ENCODE measurements around the gene PPP3R1. TPM values are rescaled to one million over a fixed set of nuclear protein-coding genes. Genes with fewer than 3 reads are reported as not detected.

The PPP3R1 gene
- total RNA-seq, 1 experiment from 2014 or later: 83.8 TPM

DNA sequence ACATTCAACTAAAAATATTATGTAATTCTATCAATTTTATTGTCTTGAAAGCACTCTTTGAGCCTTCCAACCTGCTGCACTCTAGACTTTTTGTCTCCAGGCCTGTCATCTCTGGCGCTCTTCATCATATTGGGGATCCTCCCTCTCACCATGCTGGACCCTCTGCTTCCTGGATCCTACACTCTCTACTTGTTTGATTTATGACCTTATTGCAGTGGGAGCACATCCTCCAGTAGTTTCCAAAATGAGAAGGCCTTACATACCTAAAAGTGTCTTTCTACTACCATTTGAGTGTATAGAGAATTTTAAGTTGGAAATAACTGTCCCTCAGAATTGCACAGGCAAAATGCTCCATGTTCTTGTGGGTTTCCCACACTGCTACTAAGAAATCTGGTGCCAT lies 69.4 kb downstream of the PPP3R1 start:
- BruUV-seq (replicated peaks): no TSS peak

DNA sequence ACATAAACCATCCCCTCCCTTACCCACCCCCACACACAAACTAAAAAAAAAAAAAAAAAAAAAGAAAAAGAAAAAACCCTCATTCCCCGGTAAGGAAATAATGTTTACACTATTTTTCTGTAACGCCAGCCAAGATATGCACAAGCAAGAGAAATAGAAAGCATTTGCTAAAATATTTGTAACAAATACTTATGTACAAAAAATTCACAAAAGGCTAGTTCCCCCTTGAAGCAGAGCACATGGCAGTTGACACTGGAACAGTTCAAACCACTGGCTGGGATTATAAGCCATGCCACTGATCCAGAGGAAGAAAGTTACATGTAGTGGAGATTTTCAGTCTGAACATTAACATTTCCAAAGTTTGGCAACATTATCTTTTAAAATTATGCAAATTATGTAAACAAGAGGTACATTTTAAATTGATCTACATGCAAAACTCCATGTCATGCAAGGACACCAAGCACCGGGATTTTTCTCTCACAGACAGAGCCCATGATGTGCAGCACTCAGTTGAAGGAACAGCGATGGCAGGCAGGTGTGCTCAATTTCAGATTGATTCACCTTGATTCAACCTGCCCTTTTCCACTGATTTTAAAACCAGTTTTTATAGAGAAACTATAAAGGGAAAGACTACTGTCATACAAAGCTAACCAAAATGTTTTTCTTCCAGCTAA lies 73.2 kb downstream of the PPP3R1 start:
- Histone ChIP-seq H3K4me3 (ENCODE audit: low read depth, low read length, poor library complexity, severe bottlenecking) (no peak overlapping the region), H3K27ac (ENCODE audit: low read depth, low read length, poor library complexity, severe bottlenecking) (no peak overlapping the region), H3K36me3 (ENCODE audit: insufficient read depth, low read length, poor library complexity, severe bottlenecking) (peaks cover 41% of the 10 kb centered on the region), H3K9me3 (ENCODE audit: low read depth, low read length, poor library complexity, severe bottlenecking) (no peaks in the 10 kb centered on the region), H3K27me3 (replicated peaks; ENCODE audit: insufficient read depth, low read depth, low read length, poor library complexity) (no peaks in the 10 kb centered on the region), H3K4me1 (ENCODE audit: insufficient read depth, low read length, poor library complexity, severe bottlenecking) (no peaks in the 10 kb centered on the region)
- DNase-seq (ENCODE audit: low spot score): no peak
- CTCF ChIA-PET: no interaction called here
- intact Hi-C loops (cut with micrococcal nuclease; ENCODE audit: unreplicated experiment): no loop called here
- BruUV-seq (replicated peaks): TSS peak; percentile 49
- TF ChIP-seq EZH2 (IDR thresholded peaks at IDR 0.05; ENCODE audit: borderline replicate concordance, low read depth, low read length, poor library complexity, severe bottlenecking): no peak
- no peak for TF ChIP-seq CTCF (conservative IDR thresholded peaks at IDR 0.05; ENCODE audit: low read depth, low read length)
- POLR2A ChIA-PET (ENCODE audit: low non-redundant PET): no interaction called here

More for the DNA sequence above, 69.4 kb downstream of the PPP3R1 start:
- ChIA-PET CTCF (no interaction called here), POLR2A (ENCODE audit: low non-redundant PET) (no interaction called here)
- H3K27ac ChIP-seq (ENCODE audit: low read depth, low read length, poor library complexity, severe bottlenecking): no peak overlapping the region
- TF ChIP-seq EZH2 (IDR thresholded peaks at IDR 0.05; ENCODE audit: borderline replicate concordance, low read depth, low read length, poor library complexity, severe bottlenecking): no peak
- no peak for TF ChIP-seq CTCF (conservative IDR thresholded peaks at IDR 0.05; ENCODE audit: low read depth, low read length)
- no peak overlapping the region for H3K4me3 ChIP-seq (ENCODE audit: low read depth, low read length, poor library complexity, severe bottlenecking)
- H3K27me3 ChIP-seq (replicated peaks; ENCODE audit: insufficient read depth, low read depth, low read length, poor library complexity): no peaks in the 10 kb centered on the region
- H3K36me3 ChIP-seq (ENCODE audit: insufficient read depth, low read length, poor library complexity, severe bottlenecking): peaks cover 39% of the 10 kb centered on the region
- intact Hi-C loops (cut with micrococcal nuclease; ENCODE audit: unreplicated experiment): no loop called here
- H3K4me1 ChIP-seq (ENCODE audit: insufficient read depth, low read length, poor library complexity, severe bottlenecking): no peaks in the 10 kb centered on the region
- no peak for DNase-seq (ENCODE audit: low spot score)
- no peaks in the 10 kb centered on the region for H3K9me3 ChIP-seq (ENCODE audit: low read depth, low read length, poor library complexity, severe bottlenecking)

- BruUV-seq (replicated peaks): no TSS peak
- intact Hi-C loops (cut with micrococcal nuclease; ENCODE audit: unreplicated experiment): no loop called here
- peaks cover 34% of the 10 kb centered on the region for H3K36me3 ChIP-seq (ENCODE audit: insufficient read depth, low read length, poor library complexity, severe bottlenecking)
- ChIA-PET POLR2A (ENCODE audit: low non-redundant PET) (no interaction called here), CTCF (no interaction called here)
- no peak overlapping the region for H3K4me3 ChIP-seq (ENCODE audit: low read depth, low read length, poor library complexity, severe bottlenecking)
- H3K27ac ChIP-seq (ENCODE audit: low read depth, low read length, poor library complexity, severe bottlenecking): no peak overlapping the region
- no peaks in the 10 kb centered on the region for H3K27me3 ChIP-seq (replicated peaks; ENCODE audit: insufficient read depth, low read depth, low read length, poor library complexity)
- H3K9me3 ChIP-seq (ENCODE audit: low read depth, low read length, poor library complexity, severe bottlenecking): no peaks in the 10 kb centered on the region
- DNase-seq (ENCODE audit: low spot score): no peak
- H3K4me1 ChIP-seq (ENCODE audit: insufficient read depth, low read length, poor library complexity, severe bottlenecking): no peaks in the 10 kb centered on the region
- no peak for TF ChIP-seq CTCF (conservative IDR thresholded peaks at IDR 0.05; ENCODE audit: low read depth, low read length)
- no peak for TF ChIP-seq EZH2 (IDR thresholded peaks at IDR 0.05; ENCODE audit: borderline replicate concordance, low read depth, low read length, poor library complexity, severe bottlenecking)
Observed at GRCh38 chr2:68178432-68178831, 73.9 kb downstream of the PPP3R1 start.
